H1 (cell line): ENCODE data around the gene MBD3. TPM values are rescaled to one million over a fixed set of nuclear protein-coding genes. Genes with fewer than 3 reads are reported as not detected.

Experiments
- BACH1 ChIP-seq: IDR thresholded peaks from 2 replicates; pipeline ENCODE4 v1.6.1; 2012; ENCODE audit warnings: low read length, improper control_type of control experiment
- GABPA ChIP-seq: IDR thresholded peaks from 2 replicates; pipeline ENCODE4 v1.6.1; 2011; ENCODE audit warnings: mild to moderate bottlenecking, low read length, moderate library complexity, borderline replicate concordance; ENCODE audit not compliant: insufficient read depth
- GTF2F1 ChIP-seq: IDR thresholded peaks from 2 replicates; pipeline ENCODE4 v1.6.1; 2012; ENCODE audit warnings: low read depth, low read length, improper control_type of control experiment, borderline replicate concordance
- JUND ChIP-seq: IDR thresholded peaks from 2 replicates; pipeline ENCODE4 v1.6.1; 2011; ENCODE audit warnings: mild to moderate bottlenecking, improper control_type of control experiment, low read length
- RBBP5 ChIP-seq: IDR thresholded peaks from 2 replicates; pipeline ENCODE4 v1.7.1; 2012; ENCODE audit warnings: low read depth, mild to moderate bottlenecking, inconsistent platforms, low read length, moderate library complexity, borderline replicate concordance
- RFX5 ChIP-seq: IDR thresholded peaks from 2 replicates; pipeline ENCODE4 v1.6.1; 2011; ENCODE audit warnings: low read depth, low read length, improper control_type of control experiment, borderline replicate concordance
- SRF ChIP-seq: IDR thresholded peaks from 2 replicates; pipeline ENCODE4 v1.6.1; 2011; ENCODE audit warnings: mild to moderate bottlenecking, low read depth, low read length, moderate library complexity
- polyA plus RNA-seq, 7 experiments: library from polyadenylated mRNA; depleted of rRNA in 3 of 7; stranded (reverse) in 5 of 7; unstranded in 2 of 7; fragments of >200 nt in 5 of 7; fragments of 200-250 nt in 2 of 7; gene quantifications; 1 replicate in 5 of 7; 2 replicates in 1 of 7; 4 replicates in 1 of 7; pipeline versions ENCODE4 v1.2.1 to v1.2.3, GENCODE V29; 2011 to 2013; ENCODE audit warnings: missing spikeins in 2 of 7, mixed read lengths in 2 of 7
- total RNA-seq: library from RNA; stranded (reverse); fragmentation: NEBNext Ultra II Directional; extraction: Animal tissue kit (Norgen Biotek cat#: 25700); gene quantifications from 2 replicates; pipeline ENCODE4 v1.2.1, GENCODE V29; 2021

The MBD3 gene
- total and polyA plus RNA-seq, 2 of the 8 experiments (the other 6 are each of a cell fraction or from before 2014, with no cell fraction given), result 88.2 to 110 TPM

- TF ChIP-seq RFX5, result no peak
- no peak for TF ChIP-seq JUND
- TF ChIP-seq GABPA, result peak; percentile 71
- TF ChIP-seq RBBP5, result peak; percentile 88
- peak; percentile 79 for TF ChIP-seq BACH1
- TF ChIP-seq SRF, result no peak
- TF ChIP-seq GTF2F1, result peak; percentile 80; the same call in 1 of the 2 replicates
Observed at GRCh38 chr19:1605236-1606137, 12.8 kb upstream of the MBD3 start, which contains the start of gene UQCR11 (continued).
